T-cell (primary cell): ENCODE measurements around the gene PLEKHA3. TPM values are rescaled to one million over a fixed set of nuclear protein-coding genes. Genes with fewer than 3 reads are reported as not detected.
"Not testable (repeated sequence)": the region's sequence is repeated elsewhere in the genome, so short reads cannot be mapped to it uniquely, and the experiment has no call there.

ENCODE experiments used
- ATAC-seq, 4 experiments: fragments of 200-7000 bp in 3 of 4; fragments of 150-1000 bp in 1 of 4; cut with Tn5 transposase; replicated peaks in 1 of 4; 1 replicate in 3 of 4; 2 replicates in 1 of 4; pipeline ENCODE4 v1.10.0; 2021; ENCODE audit warnings: moderate library complexity in 3 of 4, mild to moderate bottlenecking in 2 of 4, moderate number of reproducible peaks in 1 of 4
- CTCF ChIA-PET, 2 donors: fragments of 300-600 bp; sonication (Branson Sonifier 250); formaldehyde crosslinking; loops; one replicate each; lab custom pipeline; 2022; ENCODE audit warnings: antibody characterized with exemption in 2 of 2; lab: Charles Lee
- POLR2A ChIA-PET, 2 donors: fragments of 300-600 bp; sonication (Branson Sonifier 250); formaldehyde crosslinking; loops; one replicate each; lab custom pipeline; 2022; ENCODE audit warnings: antibody characterized with exemption in 2 of 2; lab: Charles Lee
- DNase-seq, 35 experiments: peaks; one replicate each; pipeline versions ENCODE4 v3.0.0 to v3.0.0-alpha.2; 2013 to 2023
- H3K27ac ChIP-seq: one replicate; pipeline ENCODE4 v1.5.1; 2013; ENCODE audit warnings: low read length
- H3K27me3 ChIP-seq, 2 experiments: replicated peaks in 1 of 2; 1 replicate in 1 of 2; 2 replicates in 1 of 2; pipeline versions ENCODE4 v1.6.1 to v1.7.0; 2013; ENCODE audit warnings: low read length in 1 of 2, mixed read lengths in 1 of 2; ENCODE audit not compliant: control insufficient read depth in 2 of 2, insufficient read depth in 2 of 2; ENCODE audit errors: extremely low read depth in 1 of 2
- H3K36me3 ChIP-seq, 2 donors: 1 replicate in 1 of 2; 2 replicates in 1 of 2; pipeline versions ENCODE4 v1.6.1 to v1.7.0; 2013; ENCODE audit warnings: low read length in 1 of 2; ENCODE audit not compliant: control insufficient read depth in 2 of 2, insufficient read depth in 1 of 2; ENCODE audit errors: extremely low read depth in 1 of 2
- H3K4me1 ChIP-seq, 2 experiments: 1 replicate in 1 of 2; 2 replicates in 1 of 2; pipeline versions ENCODE4 v1.6.1 to v1.7.0; 2013; ENCODE audit warnings: low read length in 2 of 2, mixed read lengths in 1 of 2; ENCODE audit not compliant: insufficient read depth in 2 of 2, control insufficient read depth in 1 of 2; ENCODE audit errors: extremely low read depth in 1 of 2
- H3K4me3 ChIP-seq, 2 donors: 1 replicate in 1 of 2; 2 replicates in 1 of 2; pipeline versions ENCODE4 v1.5.1 to v1.7.0; 2013; ENCODE audit warnings: mild to moderate bottlenecking in 2 of 2, low read length in 1 of 2, moderate library complexity in 1 of 2; ENCODE audit not compliant: control insufficient read depth in 1 of 2; ENCODE audit errors: extremely low read depth in 1 of 2
- H3K9me3 ChIP-seq: 2 replicates; pipeline ENCODE4 v1.7.0; 2013
- H3K27ac Mint-ChIP-seq, 2 donors: one replicate each; pipeline ENCODE4 v1.8.0; 2020 to 2021; ENCODE audit warnings: mild to moderate bottlenecking in 2 of 2, mixed read lengths in 2 of 2
- H3K27me3 Mint-ChIP-seq, 2 donors: one replicate each; pipeline ENCODE4 v1.8.0; 2021 to 2022; ENCODE audit warnings: mixed read lengths in 2 of 2
- H3K36me3 Mint-ChIP-seq: one replicate; pipeline ENCODE4 v1.8.0; 2021; ENCODE audit warnings: mixed read lengths
- H3K4me1 Mint-ChIP-seq, 3 donors: one replicate each; pipeline ENCODE4 v1.8.0; 2020 to 2022; ENCODE audit warnings: mixed read lengths in 3 of 3, mild to moderate bottlenecking in 1 of 3
- H3K4me3 Mint-ChIP-seq, 3 donors: one replicate each; pipeline ENCODE4 v1.8.0; 2020 to 2022; ENCODE audit warnings: mild to moderate bottlenecking in 3 of 3, mixed read lengths in 3 of 3, moderate library complexity in 3 of 3
- H3K9me3 Mint-ChIP-seq, 3 donors: one replicate each; pipeline ENCODE4 v1.8.0; 2020 to 2022; ENCODE audit warnings: mixed read lengths in 3 of 3
- WGBS: methylation state at CpG from one replicate; pipeline ENCODE4 v1.1.5; 2013; ENCODE audit warnings: missing lambda C conversion rate; ENCODE audit not compliant: insufficient coverage; 5-methylcytosine and 5-hydroxymethylcytosine counted together
- total RNA-seq, 35 experiments: library from RNA in 6 of 35; stranded (reverse) in 6 of 35; fragments of 120-200 nt in 1 of 35; gene quantifications; one replicate each; pipeline versions ENCODE4 v1.2.1 to v1.2.4 and lab custom pipeline; 2013 to 2026

Gene PLEKHA3
- total RNA-seq, 5 donors from 2014 or later (not counting 1 experiment from before 2014, with no cell fraction given) = 21.9 to 28.9 (median 24.8) TPM

GRCh38 chr2:178522950-178523595 is 42.8 kb downstream of the PLEKHA3 start:
- H3K27me3 Mint-ChIP-seq = no peaks in the 10 kb centered on the region
- 39% methylated on average over 16 of the region's 25 CpGs for WGBS
- DNase-seq (peak; percentile 64 to 91 (median 80)), ATAC-seq (peak; percentile 93 to 99 (median 96))
- Histone ChIP-seq H3K4me3 (peak overlapping the region; percentile 70 to 75), H3K27ac (peak overlapping the region; percentile 55), H3K27me3 (no peaks in the 10 kb centered on the region), H3K36me3 (peaks cover 0 to under 1% of the 10 kb centered on the region in 2 donors), H3K4me1 (peaks cover 3 to 9% of the 10 kb centered on the region in 2 experiments), H3K9me3 (no peaks in the 10 kb centered on the region)
- peaks cover 35% of the 10 kb centered on the region for H3K36me3 Mint-ChIP-seq
- H3K9me3 Mint-ChIP-seq = peaks cover 0 to 6% (median 4%) of the 10 kb centered on the region in 3 donors
- POLR2A ChIA-PET = no interaction called here
- peak overlapping the region; percentile 85 to 93 (median 91) for H3K4me3 Mint-ChIP-seq
- CTCF ChIA-PET = interaction anchor here in 1 of 2 donors (0.7 to 2.5 kb wide), 4 partner anchors 44 to 108 kb away, joined by 3 to 9 read pairs (median 4); partner anchors contain the start of genes PJVK and PRKRA
- peaks cover 22 to 46% (median 46%) of the 10 kb centered on the region in 3 donors for H3K4me1 Mint-ChIP-seq
- peak overlapping the region; percentile 71 to 91 for H3K27ac Mint-ChIP-seq

- Mint-ChIP-seq H3K9me3 (peaks cover 0 to 6% (median 4%) of the 10 kb centered on the region in 3 donors), H3K27me3 (no peaks in the 10 kb centered on the region), H3K27ac (peak overlapping the region; percentile 71 to 91), H3K36me3 (peaks cover 35% of the 10 kb centered on the region), H3K4me1 (peaks cover 23 to 51% (median 47%) of the 10 kb centered on the region in 3 donors), H3K4me3 (peak overlapping the region; percentile 85 to 93 (median 91))
- Histone ChIP-seq H3K27me3 (no peaks in the 10 kb centered on the region), H3K9me3 (no peaks in the 10 kb centered on the region), H3K4me3 (peak overlapping the region; percentile 70 to 75), H3K4me1 (peaks cover 3 to 9% of the 10 kb centered on the region in 2 experiments), H3K36me3 (peaks cover 0 to 6% of the 10 kb centered on the region in 2 donors), H3K27ac (peak overlapping the region; percentile 55)
- ATAC-seq (peak in 2 of 4 experiments; percentile 7 to 8), DNase-seq (peak in 1 of 35 experiments; percentile 10)
- WGBS = 38% methylated on average over 2 of the region's 8 CpGs
- CTCF ChIA-PET = interaction anchor here in 1 of 2 donors (0.6 to 2.5 kb wide), 4 partner anchors 41 to 109 kb away, joined by 3 to 9 read pairs (median 4); no protein-coding TSS in a partner anchor
- POLR2A ChIA-PET = interaction anchor here in 1 of 2 donors (0.5 kb wide), 1 partner anchor 71 kb away, joined by 4 read pairs; no protein-coding TSS in a partner anchor
Observed at GRCh38 chr2:178523596-178524134, 43.4 kb downstream of the PLEKHA3 start.

GRCh38 chr2:178525010-178525409 is 44.8 kb downstream of the PLEKHA3 start:
- H3K4me1 Mint-ChIP-seq = peaks cover 23 to 58% (median 51%) of the 10 kb centered on the region in 3 donors
- no CpG with 5 or more reads among the region's 5 CpGs for WGBS
- H3K36me3 Mint-ChIP-seq = peaks cover 40% of the 10 kb centered on the region
- H3K4me3 Mint-ChIP-seq, CTCF ChIA-PET, POLR2A ChIA-PET, DNase-seq, H3K27me3 Mint-ChIP-seq, H3K27ac ChIP-seq, H3K36me3 ChIP-seq, H3K9me3 Mint-ChIP-seq, H3K4me1 ChIP-seq, ATAC-seq, H3K27me3 ChIP-seq, H3K27ac Mint-ChIP-seq, H3K4me3 ChIP-seq, H3K9me3 ChIP-seq: not testable (repeated sequence)

GRCh38 chr2:178525460-178525859 is 45.2 kb downstream of the PLEKHA3 start:
- CTCF ChIA-PET, DNase-seq, H3K27ac ChIP-seq, H3K36me3 ChIP-seq, H3K4me3 Mint-ChIP-seq, POLR2A ChIA-PET, H3K4me3 ChIP-seq, H3K9me3 Mint-ChIP-seq, H3K27ac Mint-ChIP-seq, H3K9me3 ChIP-seq, H3K27me3 Mint-ChIP-seq, H3K4me1 ChIP-seq, H3K27me3 ChIP-seq, ATAC-seq: not testable (repeated sequence)
- H3K36me3 Mint-ChIP-seq = peaks cover 40% of the 10 kb centered on the region
- H3K4me1 Mint-ChIP-seq = peaks cover 23 to 60% (median 54%) of the 10 kb centered on the region in 3 donors
- WGBS = no CpG with 5 or more reads among the region's 1 CpG

GRCh38 chr2:178526256-178526655 is 46.0 kb downstream of the PLEKHA3 start:
- Mint-ChIP-seq H3K4me1 (peaks cover 22 to 65% (median 61%) of the 10 kb centered on the region in 3 donors), H3K27ac (no peak overlapping the region), H3K9me3 (peaks cover 0 to 6% (median 4%) of the 10 kb centered on the region in 3 donors), H3K27me3 (no peaks in the 10 kb centered on the region), H3K36me3 (peaks cover 46% of the 10 kb centered on the region), H3K4me3 (no peak overlapping the region)
- H3K36me3 ChIP-seq = peaks cover 0 to 10% of the 10 kb centered on the region in 2 donors
- POLR2A ChIA-PET = no interaction called here
- H3K27me3 ChIP-seq = no peaks in the 10 kb centered on the region
- WGBS = 100% methylated on average over 4 of the region's 4 CpGs
- H3K4me3 ChIP-seq = no peak overlapping the region
- DNase-seq (no peak), ATAC-seq (no peak)
- CTCF ChIA-PET = no interaction called here
- H3K4me1 ChIP-seq = peaks cover 3 to 9% of the 10 kb centered on the region in 2 experiments
- H3K9me3 ChIP-seq = no peaks in the 10 kb centered on the region
- no peak overlapping the region for H3K27ac ChIP-seq

GRCh38 chr2:178527592-178527991 is 47.3 kb downstream of the PLEKHA3 start:
- H3K9me3 Mint-ChIP-seq = no peaks in the 10 kb centered on the region
- H3K4me1 Mint-ChIP-seq = peaks cover 15 to 59% (median 58%) of the 10 kb centered on the region in 3 donors
- H3K27me3 Mint-ChIP-seq = no peaks in the 10 kb centered on the region
- DNase-seq (no peak), ATAC-seq (no peak)
- no peaks in the 10 kb centered on the region for H3K27me3 ChIP-seq
- CTCF ChIA-PET = interaction anchor here in 1 of 2 donors (0.5 kb wide), 1 partner anchor 758 kb away, joined by 3 read pairs; no protein-coding TSS in a partner anchor
- H3K27ac Mint-ChIP-seq = peak overlapping the region in 1 of 2 donors; percentile 22
- WGBS = 86% methylated on average over 1 of the region's 2 CpGs
- H3K4me3 Mint-ChIP-seq = no peak overlapping the region
- POLR2A ChIA-PET = no interaction called here
- H3K4me3 ChIP-seq = no peak overlapping the region
- no peaks in the 10 kb centered on the region for H3K9me3 ChIP-seq
- H3K36me3 ChIP-seq = peaks cover 8 to 23% of the 10 kb centered on the region in 2 donors
- peaks cover 53% of the 10 kb centered on the region for H3K36me3 Mint-ChIP-seq
- H3K27ac ChIP-seq = no peak overlapping the region
- H3K4me1 ChIP-seq = peaks cover 3 to 9% of the 10 kb centered on the region in 2 experiments
